Vagina (tissue), 2 donors: Measurements from ENCODE around the gene OR6C65.

Experiments
- POLR2A ChIP-seq, 2 donors: fragments of 450-650 bp; IDR thresholded peaks; one replicate each; pipeline ENCODE4 v1.6.1; 2017; ENCODE audit warnings: antibody characterized with exemption in 2 of 2, mild to moderate bottlenecking in 2 of 2, moderate library complexity in 2 of 2
- POLR2AphosphoS5 ChIP-seq, 2 donors: sonication (generic); formaldehyde crosslinking; IDR thresholded peaks; one replicate each; pipeline ENCODE4 v1.9.0; 2017; ENCODE audit warnings: antibody characterized with exemption in 2 of 2, mild to moderate bottlenecking in 2 of 2, low read depth in 1 of 2; ENCODE audit not compliant: insufficient read depth in 1 of 2
- TF ChIP-seq, protein P1 (sequence below), 3 experiments: fragments of 450-650 bp in 2 of 3; fragments of 200-600 bp in 1 of 3; sonication (generic) in 1 of 3; IDR thresholded peaks; one replicate each; pipeline ENCODE4 v1.5.1; 2017 to 2019; ENCODE audit warnings: antibody characterized with exemption in 3 of 3, mild to moderate bottlenecking in 2 of 3, moderate library complexity in 2 of 3

GRCh38 chr12:55425954-55426353 is 25.6 kb downstream of the OR6C65 start, which contains the start of gene OR6C76:
- TF ChIP-seq, protein P1, sequence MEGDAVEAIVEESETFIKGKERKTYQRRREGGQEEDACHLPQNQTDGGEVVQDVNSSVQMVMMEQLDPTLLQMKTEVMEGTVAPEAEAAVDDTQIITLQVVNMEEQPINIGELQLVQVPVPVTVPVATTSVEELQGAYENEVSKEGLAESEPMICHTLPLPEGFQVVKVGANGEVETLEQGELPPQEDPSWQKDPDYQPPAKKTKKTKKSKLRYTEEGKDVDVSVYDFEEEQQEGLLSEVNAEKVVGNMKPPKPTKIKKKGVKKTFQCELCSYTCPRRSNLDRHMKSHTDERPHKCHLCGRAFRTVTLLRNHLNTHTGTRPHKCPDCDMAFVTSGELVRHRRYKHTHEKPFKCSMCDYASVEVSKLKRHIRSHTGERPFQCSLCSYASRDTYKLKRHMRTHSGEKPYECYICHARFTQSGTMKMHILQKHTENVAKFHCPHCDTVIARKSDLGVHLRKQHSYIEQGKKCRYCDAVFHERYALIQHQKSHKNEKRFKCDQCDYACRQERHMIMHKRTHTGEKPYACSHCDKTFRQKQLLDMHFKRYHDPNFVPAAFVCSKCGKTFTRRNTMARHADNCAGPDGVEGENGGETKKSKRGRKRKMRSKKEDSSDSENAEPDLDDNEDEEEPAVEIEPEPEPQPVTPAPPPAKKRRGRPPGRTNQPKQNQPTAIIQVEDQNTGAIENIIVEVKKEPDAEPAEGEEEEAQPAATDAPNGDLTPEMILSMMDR (IDR thresholded peaks at IDR 0.05) = no peak
- TF ChIP-seq POLR2A (IDR thresholded peaks at IDR 0.05) (no peak), POLR2AphosphoS5 (IDR thresholded peaks at IDR 0.05; ENCODE audit: insufficient read depth in 1 of 2, low read depth in 1 of 2) (no peak)
